ENCODE measurements around the gene SUSD4. TPM values are rescaled to one million over a fixed set of nuclear protein-coding genes. Genes with fewer than 3 reads are reported as not detected.
"Not testable (repeated sequence)": the region's sequence is repeated elsewhere in the genome, so short reads cannot be mapped to it uniquely, and the experiment has no call there.

Gene SUSD4, protein sequence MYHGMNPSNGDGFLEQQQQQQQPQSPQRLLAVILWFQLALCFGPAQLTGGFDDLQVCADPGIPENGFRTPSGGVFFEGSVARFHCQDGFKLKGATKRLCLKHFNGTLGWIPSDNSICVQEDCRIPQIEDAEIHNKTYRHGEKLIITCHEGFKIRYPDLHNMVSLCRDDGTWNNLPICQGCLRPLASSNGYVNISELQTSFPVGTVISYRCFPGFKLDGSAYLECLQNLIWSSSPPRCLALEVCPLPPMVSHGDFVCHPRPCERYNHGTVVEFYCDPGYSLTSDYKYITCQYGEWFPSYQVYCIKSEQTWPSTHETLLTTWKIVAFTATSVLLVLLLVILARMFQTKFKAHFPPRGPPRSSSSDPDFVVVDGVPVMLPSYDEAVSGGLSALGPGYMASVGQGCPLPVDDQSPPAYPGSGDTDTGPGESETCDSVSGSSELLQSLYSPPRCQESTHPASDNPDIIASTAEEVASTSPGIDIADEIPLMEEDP
- polyA plus RNA-seq (ENCODE audit: insufficient read length in 4 of 4), result 10 to 100 TPM; 14.6 to 24.6 (median 19.2) TPM

DNA sequence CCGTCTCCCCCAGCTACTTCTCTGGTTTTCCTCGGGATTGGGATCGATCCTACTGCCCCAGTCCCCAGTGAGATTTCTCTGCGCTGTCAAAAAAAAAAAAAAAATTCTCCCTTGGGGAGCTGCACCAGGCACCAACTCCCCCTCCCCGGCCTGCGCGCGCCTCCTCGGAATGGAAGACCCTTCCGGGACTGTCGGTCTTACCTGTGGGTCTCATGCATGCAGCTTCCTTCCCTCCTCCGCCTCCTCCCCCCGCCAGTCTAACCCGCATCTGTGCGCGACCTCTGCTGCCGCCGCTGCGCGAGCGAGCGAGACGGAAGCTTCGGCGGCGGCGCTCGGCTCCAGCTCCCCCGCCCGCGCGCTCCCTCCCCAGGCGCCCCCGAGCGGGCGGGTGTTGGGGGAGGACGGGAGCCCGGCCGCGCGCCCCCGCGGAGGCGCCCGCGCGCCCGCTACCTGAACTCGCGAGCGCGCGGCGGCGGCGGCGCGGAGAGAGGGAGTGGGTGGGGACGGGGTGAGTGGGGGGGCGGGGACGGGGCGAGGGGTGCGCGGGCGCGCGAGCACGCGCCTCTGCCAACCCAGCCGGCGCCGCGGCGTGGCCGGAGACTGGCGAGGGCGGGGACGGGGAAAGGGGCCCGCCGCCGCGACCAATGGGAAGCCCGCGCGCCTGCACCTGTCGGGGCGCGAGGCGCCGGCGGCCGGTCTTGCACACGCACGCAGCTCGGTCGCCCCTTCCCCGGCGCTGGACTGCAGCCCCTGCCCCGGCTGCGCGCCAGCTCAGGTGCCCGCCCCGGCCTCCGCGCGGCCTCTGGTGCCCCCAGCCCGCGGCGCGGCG lies at the start of gene SUSD4:
SUSD4 (minus strand) TSS at position 321 of the 829 bp plus-strand sequence. CDS start 751 bp downstream, outside the sequence.
- DNase-seq (ENCODE audit: low read depth in 4 of 4, low spot score in 3 of 4), result peak in 3 of 4 donors; percentile 45 to 58 (median 51)

DNA sequence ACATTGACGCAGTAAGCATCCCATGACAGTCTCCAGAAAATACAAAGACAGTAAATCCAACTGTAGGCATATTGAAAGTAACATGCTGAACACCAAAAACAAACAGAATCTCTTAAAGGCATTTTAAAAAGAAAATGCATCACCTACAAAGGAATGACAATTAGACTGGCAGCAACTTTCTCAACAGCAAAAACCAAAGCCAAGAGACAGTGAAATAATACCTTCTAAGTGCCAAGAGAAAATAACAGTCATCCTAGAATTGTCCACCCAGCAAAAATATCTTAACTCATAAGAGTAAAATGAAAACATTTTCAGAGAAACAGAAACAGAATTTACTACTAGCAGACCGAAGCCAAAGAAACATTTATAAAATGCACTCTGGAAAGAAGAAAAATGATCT lies 49.2 kb upstream of the SUSD4 start:
- DNase-seq (ENCODE audit: low read depth in 4 of 4, low spot score in 3 of 4), result no peak

DNA sequence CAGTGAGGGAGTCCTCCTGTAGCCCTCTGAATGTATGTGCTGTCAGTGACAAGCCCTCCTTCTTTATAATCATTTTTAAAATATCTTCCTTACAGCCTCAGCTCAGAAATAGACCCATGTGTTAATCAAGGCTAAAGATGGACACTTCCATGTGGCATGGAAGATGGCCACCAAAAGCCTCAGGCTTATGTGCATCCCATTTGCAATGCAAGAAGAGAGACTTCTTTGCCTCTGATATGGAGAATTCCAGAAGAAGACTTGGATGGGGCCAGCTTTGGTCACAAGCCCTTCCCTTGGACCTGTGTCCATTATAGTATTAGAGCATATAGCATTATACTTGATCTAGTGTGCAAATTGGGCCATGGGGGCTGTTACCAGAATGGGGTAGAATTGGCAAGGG lies 47.7 kb upstream of the SUSD4 start:
- DNase-seq (ENCODE audit: low read depth in 4 of 4, low spot score in 3 of 4), result no peak

DNA sequence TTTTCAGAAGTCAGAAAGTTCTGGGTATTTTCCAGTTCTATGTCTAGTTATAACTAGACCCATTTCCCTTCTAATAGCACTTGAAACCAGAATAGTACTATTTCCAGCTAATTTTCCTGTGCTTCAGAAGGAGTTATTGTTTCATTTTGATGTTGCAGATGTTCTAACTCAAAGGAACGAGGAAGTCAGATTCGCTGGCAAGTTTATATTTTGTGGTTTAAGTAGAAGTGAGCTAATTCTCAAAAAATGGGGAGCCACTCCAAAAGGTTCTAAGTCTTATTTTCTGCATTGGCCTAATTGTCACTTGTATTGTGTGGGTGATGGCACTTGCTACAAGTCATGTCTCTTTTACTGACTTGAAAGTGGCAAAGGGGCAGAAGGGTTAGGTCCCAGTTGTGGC lies 47.3 kb upstream of the SUSD4 start:
- no peak for DNase-seq (ENCODE audit: low read depth in 4 of 4, low spot score in 3 of 4)

DNA sequence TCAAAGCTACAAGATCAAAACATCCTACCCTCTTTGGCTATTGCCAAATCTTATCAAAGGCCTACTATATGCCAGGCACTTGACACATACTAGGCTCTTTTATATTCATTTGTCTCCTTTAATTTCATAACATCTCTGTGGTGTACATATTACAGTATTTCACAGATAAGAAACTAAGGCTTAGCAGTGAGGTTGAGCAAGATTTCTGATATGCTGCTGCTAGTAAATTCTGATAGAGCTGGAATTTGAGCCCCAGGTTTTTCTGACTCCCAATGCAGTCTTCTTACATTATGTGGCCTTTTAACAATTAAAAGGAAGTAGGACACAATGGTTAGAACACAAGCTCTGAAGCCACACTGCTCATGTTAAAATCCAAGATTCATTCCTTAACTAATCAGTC lies 46.1 kb upstream of the SUSD4 start:
- no peak for DNase-seq (ENCODE audit: low read depth in 4 of 4, low spot score in 3 of 4)

DNA sequence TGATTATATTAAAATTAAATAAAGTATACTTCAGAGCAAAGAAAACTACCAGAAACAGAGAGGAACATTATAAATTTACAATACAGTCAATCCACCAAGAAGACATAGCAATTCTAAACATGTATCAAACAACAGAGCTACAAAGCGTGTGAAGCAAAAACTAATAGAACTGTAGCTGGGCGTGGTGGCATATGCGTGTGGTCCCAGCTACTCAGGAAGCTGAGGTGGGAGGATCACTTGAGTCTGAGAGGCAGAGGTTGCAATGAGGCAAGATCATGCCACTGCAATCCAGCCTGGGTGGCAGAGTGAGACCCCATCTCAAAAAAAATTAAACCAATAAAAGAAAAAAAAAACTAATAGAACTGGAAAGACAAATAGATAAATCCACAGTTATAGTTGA lies 41.5 kb upstream of the SUSD4 start:
- no peak for DNase-seq (ENCODE audit: low read depth in 4 of 4, low spot score in 3 of 4)

DNA sequence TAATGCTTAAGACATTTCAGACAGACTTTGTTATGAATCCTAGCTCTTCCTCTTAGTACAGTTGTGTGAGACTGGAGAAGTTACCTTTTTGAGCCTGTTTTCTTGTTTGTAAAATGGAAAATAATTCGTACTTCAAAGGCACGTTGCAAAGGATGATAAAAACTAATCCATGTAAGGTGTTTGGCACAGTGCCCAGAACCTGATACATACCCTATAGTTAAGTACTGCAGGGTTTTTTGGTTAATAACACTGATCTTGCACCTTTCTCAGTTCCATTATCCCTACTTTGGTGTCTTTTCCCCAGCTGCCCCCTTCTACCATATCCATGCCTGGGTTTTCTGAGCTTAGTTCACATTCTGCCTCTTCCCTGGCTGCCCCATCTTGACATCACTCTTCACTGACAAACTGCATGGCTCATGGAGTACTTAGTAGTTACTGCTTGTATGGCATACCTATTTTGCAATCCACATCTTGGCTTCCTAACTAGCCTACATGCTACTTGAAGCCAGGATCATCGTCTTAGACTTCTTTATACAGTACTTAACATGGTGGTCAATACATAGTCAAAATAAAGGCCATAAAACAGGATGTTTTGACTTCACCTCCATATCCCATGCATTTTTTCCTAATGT lies 39.3 kb upstream of the SUSD4 start:
- no peak for DNase-seq (ENCODE audit: low read depth in 4 of 4, low spot score in 3 of 4)

DNA sequence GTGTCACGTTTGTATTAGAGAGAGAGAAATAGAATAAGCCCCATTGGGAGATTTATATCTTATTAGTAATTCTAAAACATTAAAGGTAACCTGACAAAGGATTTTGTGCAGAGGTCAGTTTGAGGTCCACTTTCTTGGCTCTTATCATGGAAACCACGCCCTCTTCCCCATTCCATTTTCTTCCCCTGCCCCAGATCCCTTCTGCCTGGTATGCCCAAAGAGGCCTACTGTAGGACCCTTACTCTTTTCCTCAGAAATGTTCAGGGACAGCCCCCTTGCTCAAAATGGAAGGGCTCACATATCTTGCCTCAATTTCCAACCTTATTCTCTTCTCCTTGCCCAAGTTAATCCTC lies 38.8 kb upstream of the SUSD4 start:
- DNase-seq (ENCODE audit: low read depth in 4 of 4, low spot score in 3 of 4), result no peak

DNA sequence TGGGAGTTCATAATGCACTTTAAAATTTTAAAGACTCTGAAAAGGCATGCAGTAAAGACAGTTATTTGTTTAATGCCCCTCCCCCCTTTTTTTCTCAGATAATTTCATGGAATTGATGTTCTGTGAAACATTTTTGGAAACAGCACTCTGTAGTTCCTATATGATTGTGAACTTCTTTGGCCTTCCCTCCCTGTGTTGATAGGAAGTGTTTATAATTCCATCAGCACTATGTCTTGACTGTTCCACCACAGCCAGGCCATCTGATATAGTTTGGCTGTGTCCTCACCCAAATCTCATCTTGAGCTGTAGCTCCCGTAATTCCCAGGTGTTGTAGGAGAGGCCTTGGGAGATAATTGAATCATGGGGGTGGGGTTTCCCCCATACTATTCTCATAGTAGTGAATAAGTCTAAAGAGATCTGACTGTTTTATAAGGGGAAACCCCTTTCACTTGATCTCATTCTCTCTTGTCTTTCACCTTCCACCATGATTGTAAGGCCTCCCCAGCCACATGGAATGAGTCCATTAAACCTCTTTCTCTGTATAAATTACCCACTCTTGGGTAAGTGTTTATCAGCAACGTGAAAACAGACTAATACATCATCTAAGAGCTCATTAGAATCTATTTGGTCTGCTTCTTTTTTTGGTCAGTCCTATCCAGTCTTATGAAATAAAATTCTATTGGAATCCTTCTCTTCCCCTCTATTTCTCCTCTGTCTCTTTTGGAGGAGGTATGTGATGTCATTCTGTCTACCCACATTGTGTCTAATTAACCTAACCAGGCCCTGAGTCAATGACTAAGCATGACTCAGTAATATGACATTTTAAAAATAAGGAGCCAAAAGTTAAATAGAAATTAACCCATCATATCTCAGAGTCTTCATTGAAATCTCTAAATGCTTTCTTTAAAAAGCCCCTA lies 38.2 kb upstream of the SUSD4 start:
- DNase-seq (ENCODE audit: low read depth in 4 of 4, low spot score in 3 of 4), result no peak

DNA sequence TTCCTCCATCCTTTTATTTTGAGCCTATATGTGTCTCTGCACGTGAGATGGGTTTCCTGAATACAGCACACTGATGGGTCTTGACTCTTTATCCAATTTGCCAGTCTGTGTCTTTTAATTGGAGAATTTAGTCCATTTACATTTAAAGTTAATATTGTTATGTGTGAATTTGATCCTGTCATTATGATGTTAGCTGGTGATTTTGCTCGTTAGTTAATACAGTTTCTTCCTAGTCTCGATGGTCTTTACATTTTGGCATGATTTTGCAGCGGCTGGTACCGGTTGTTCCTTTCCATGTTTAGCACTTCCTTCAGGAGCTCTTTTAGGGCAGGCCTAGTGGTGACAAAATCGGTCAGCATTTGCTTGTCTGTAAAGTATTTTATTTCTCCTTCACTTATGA lies 35.4 kb upstream of the SUSD4 start:
- DNase-seq (ENCODE audit: low read depth in 4 of 4, low spot score in 3 of 4), result not testable (repeated sequence)

DNA sequence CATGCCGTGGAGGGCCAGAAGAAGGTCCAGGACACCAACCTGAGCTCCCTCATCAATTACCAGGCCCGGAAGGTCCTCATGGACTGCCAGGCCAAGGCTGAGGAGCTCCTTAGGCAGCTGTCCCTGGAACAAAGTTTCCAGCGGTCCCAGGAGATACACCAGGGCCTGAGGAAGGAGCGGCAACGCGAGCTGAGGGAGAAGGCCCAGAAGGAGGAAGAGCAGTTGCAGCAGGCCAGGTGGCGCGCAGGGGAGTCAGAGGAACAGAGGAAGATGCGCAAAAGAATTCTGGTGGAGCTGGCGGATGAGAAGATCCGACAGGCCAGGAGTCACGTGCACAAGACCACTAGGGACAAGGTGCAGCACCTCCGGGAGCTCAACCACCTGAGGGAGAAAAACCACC lies 30.7 kb upstream of the SUSD4 start:
- no peak for DNase-seq (ENCODE audit: low read depth in 4 of 4, low spot score in 3 of 4)

DNA sequence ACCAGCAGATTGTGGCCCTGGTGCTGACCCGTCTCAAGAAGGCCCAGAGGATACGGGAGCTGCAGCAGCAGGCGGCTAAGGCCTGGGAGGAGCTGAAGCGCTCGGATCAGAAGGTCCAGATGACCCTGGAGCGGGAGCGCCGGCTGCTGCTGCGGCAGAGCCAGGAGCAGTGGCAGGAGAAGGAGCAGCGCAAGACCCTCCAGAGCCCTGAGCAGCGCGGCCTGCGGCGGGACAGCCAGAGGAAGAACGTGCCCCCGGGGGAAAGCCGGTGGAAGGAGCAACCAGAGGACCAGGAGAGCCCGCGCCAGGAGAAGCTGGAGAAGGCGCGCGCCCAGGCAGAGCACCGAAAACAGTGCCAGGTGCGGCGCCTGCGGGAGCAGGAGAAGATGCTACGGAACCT lies 30.3 kb upstream of the SUSD4 start:
- DNase-seq (ENCODE audit: low read depth in 4 of 4, low spot score in 3 of 4), result no peak

DNA sequence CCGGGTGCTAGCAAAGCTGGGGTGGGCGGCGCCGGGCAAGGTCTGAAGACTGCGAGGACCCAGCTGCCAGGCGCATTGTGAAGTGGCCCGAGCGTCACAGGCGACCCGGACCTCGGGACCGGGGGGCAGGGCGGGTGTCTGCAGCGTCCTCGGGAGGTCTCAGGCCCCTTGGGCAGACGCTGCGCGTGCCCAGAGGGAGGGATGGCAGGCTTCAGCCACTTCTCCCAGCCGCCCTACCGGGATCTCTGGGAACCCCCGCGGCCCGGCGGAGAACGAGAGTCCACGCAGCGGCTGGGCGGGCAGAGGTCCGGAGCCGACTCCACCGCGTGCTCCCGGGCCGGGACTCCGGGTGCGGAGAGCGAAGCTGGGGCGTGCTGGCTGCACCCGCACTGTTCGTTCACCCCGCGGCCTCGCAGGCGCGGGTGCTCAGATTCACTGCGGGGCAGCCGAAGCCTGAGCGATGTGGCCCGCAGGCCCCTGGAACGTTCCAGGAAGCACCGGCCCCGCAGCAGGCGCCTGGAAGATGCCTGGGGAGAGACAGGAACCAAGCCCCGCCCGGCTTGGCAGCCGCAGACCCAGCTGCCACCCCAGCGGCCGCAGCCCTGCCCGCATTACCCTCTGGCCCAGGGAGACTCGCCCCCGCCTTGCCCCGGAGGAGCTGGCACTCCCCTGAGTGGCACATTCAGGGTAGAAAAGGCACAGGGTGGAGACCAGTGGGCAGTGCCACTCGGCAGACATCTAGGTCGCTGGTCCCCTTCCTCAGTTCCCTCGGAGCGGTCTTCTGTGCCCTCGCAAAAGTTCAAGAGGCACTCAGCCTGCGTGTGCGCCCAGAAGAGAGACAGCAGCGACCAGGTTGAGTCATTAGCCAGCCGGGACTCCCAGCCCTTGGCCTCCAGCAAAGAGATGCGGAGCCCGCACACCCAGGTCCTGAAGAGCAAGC lies 29.6 kb upstream of the SUSD4 start, which contains the start of gene CCDC185:
CCDC185 (plus strand) TSS at position 141 of the 940 bp plus-strand sequence; CDS start at position 202, 61 bp downstream.
- no peak for DNase-seq (ENCODE audit: low read depth in 4 of 4, low spot score in 3 of 4)

DNA sequence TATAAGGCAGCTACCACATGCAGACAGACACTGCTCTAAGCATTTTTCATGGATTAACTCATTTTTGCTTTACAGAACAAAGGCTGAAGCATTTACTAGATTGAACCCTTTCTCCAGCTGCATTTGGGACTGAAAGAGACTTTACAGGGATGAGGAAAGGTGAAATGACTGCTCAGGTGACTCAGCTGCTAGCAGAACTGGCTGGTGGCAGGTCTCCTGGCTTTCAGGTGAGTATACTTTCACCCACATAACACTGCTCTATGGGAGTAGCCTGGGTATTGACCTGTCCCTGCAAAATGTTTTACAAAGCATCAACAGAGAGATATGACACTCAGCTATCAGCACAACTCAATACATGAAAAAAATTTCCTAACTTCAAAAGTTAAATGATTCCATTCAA lies 26.6 kb upstream of the SUSD4 start:
- no peak for DNase-seq (ENCODE audit: low read depth in 4 of 4, low spot score in 3 of 4)

DNA sequence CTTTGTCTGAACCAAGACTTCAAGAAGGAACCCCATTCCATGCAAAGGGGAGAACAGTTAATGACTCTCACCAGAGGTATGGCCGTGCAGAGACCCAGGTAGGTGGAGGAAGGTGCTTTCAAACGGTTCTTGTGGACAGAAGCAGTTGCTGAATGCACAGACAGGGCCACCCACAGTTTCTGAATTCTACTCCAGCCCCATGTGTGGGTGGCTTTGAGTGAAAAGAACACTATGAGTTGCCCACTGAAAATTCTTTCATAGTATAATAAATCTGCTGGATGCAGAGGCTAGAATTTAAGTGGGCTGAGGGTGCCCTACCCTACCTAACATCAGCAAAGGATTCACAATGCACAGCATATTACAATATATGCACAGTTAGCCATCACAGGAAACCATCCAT lies 22.0 kb upstream of the SUSD4 start:
- DNase-seq (ENCODE audit: low read depth in 4 of 4, low spot score in 3 of 4), result no peak

DNA sequence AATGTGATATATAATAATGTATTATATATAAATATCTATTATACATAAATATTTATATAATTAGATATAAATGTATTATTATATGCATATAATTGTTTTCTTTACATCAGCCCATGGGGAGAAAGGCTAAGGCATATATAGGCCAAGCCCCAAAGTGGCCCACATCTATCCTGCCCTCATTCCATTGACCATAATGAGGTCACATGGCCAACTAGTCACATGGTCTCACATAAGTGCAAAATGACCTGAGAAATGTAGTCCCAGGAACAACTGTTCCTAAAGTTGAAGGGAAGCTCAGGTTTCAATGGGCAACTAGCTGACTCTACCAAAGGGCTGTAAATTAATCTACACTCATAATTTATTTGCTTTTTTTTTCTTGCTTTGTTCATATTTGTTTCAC lies 14.8 kb upstream of the SUSD4 start:
- DNase-seq (ENCODE audit: low read depth in 4 of 4, low spot score in 3 of 4), result no peak

DNA sequence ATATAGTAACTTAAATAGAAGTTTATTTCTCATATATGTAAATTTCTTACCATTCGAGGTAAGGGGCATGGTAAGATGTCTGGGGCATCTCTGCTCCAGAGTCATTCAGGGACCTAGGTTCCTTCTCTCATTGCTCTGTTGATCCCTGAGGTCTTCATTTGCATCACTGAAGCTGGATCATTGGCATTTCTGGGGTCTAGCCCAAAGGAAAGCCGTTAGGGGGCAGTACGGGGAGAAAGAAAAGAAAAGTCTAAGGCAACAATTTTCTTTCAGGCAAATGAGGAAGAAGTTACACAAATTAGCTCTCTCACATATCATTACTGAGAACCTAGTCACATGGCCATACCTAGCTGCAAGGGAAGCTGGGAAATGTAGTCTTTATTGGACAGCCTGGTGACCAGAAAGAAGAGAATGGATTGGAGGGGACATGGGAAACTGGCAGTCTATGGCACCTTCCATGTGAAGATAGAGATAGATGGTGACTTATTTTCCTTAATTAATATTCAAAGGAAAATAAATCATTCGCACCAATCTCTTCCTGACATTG lies 10.2 kb upstream of the SUSD4 start:
- DNase-seq (ENCODE audit: low read depth in 4 of 4, low spot score in 3 of 4), result no peak

DNA sequence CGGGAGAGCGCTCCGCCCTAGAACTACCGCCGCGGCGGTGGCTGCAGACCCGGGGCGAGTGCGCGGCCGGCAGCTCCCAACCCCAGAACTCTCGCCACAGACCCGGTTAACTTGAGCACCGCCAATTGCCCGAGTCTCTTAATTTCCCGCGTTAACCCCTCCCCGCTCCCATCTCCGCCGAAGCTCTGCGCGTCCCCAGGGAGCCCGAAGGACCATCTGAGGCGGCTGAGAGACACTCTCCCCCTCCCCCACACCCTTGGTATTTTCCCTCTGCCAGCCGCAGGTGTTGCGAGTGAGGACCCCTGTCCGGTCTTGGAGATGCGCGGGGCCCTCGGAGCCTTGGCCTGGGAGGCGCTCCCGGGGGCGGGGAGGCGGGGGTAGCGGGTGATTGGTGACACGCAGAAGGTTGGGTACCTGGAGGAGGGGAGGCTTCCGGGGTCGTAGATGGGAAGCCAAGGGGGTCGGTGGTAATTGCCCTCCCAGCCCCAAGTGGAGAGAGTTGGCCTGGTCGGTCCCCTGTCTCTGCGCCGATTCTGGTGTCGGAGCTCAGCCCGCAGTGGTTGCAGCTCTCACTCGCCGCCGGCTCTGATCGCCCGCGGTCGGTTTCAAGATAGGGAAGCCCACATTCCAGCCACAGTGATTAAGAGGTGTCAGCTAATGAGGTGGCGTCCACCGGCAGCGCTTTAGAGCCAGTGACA lies 858 bp upstream of the SUSD4 start:
- peak in 1 of 4 donors; percentile 12 for DNase-seq (ENCODE audit: low read depth in 4 of 4, low spot score in 3 of 4)

Measured in right renal pelvis (tissue), 4 donors.